Chondrocyte (in vitro differentiated cells): ENCODE data around the gene METTL21C. TPM values are rescaled to one million over a fixed set of nuclear protein-coding genes. Genes with fewer than 3 reads are reported as not detected.

Source experiments
- DNase-seq: peaks from one replicate; pipeline ENCODE4 v3.0.0; 2021; ENCODE audit warnings: mixed read lengths, low spot score
- H3K27ac Mint-ChIP-seq: one replicate; pipeline ENCODE4 v1.8.0; 2021; ENCODE audit warnings: mild to moderate bottlenecking, moderate library complexity, mixed read lengths; ENCODE audit not compliant: unreplicated experiment
- H3K27me3 Mint-ChIP-seq: 2 replicates; pipeline ENCODE4 v1.8.0; 2021; ENCODE audit warnings: low read depth, mixed read lengths
- H3K36me3 Mint-ChIP-seq: 2 replicates; pipeline ENCODE4 v1.8.0; 2021; ENCODE audit warnings: low read depth, mixed read lengths
- H3K4me1 Mint-ChIP-seq: 2 replicates; pipeline ENCODE4 v1.8.0; 2021; ENCODE audit warnings: low read depth, mild to moderate bottlenecking, mixed read lengths
- H3K4me3 Mint-ChIP-seq: one replicate; pipeline ENCODE4 v1.8.0; 2021; ENCODE audit warnings: mild to moderate bottlenecking, moderate library complexity, mixed read lengths; ENCODE audit not compliant: unreplicated experiment
- H3K9me3 Mint-ChIP-seq: 2 replicates; pipeline ENCODE4 v1.8.0; 2021; ENCODE audit warnings: low read depth, mixed read lengths
- total RNA-seq: library from RNA; stranded (reverse); gene quantifications from 3 replicates; pipeline ENCODE4 v1.2.1, GENCODE V29; 2021
- TF ChIP-seq, protein P1 (sequence below): fragments of 200-600 bp; sonication (generic); IDR thresholded peaks from 2 replicates; pipeline ENCODE4 v1.5.0; 2021; ENCODE audit warnings: antibody characterized with exemption, mild to moderate bottlenecking, moderate library complexity

METTL21C gene
- total RNA-seq, 1 donor from 2014 or later: not detected

- peaks cover 6% of the 10 kb centered on the region for H3K4me1 Mint-ChIP-seq
- H3K4me3 Mint-ChIP-seq: no peak overlapping the region
- DNase-seq: no peak
- TF ChIP-seq, protein P1, sequence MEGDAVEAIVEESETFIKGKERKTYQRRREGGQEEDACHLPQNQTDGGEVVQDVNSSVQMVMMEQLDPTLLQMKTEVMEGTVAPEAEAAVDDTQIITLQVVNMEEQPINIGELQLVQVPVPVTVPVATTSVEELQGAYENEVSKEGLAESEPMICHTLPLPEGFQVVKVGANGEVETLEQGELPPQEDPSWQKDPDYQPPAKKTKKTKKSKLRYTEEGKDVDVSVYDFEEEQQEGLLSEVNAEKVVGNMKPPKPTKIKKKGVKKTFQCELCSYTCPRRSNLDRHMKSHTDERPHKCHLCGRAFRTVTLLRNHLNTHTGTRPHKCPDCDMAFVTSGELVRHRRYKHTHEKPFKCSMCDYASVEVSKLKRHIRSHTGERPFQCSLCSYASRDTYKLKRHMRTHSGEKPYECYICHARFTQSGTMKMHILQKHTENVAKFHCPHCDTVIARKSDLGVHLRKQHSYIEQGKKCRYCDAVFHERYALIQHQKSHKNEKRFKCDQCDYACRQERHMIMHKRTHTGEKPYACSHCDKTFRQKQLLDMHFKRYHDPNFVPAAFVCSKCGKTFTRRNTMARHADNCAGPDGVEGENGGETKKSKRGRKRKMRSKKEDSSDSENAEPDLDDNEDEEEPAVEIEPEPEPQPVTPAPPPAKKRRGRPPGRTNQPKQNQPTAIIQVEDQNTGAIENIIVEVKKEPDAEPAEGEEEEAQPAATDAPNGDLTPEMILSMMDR: no peak
- no peak overlapping the region for H3K27ac Mint-ChIP-seq
- H3K27me3 Mint-ChIP-seq: no peaks in the 10 kb centered on the region
- peaks cover 6% of the 10 kb centered on the region for H3K9me3 Mint-ChIP-seq
- peaks cover 6% of the 10 kb centered on the region for H3K36me3 Mint-ChIP-seq
These were observed 8.8 kb downstream of the METTL21C start for GRCh38 chr13:102686024-102686423.

- Mint-ChIP-seq H3K9me3 (peaks cover 11% of the 10 kb centered on the region), H3K27ac (no peak overlapping the region), H3K4me1 (peaks cover 6% of the 10 kb centered on the region), H3K36me3 (peaks cover 22% of the 10 kb centered on the region), H3K4me3 (no peak overlapping the region), H3K27me3 (no peaks in the 10 kb centered on the region)
- no peak for DNase-seq
- TF ChIP-seq, protein P1: no peak
These were observed 11.2 kb downstream of the METTL21C start for GRCh38 chr13:102683637-102684036.

DNA sequence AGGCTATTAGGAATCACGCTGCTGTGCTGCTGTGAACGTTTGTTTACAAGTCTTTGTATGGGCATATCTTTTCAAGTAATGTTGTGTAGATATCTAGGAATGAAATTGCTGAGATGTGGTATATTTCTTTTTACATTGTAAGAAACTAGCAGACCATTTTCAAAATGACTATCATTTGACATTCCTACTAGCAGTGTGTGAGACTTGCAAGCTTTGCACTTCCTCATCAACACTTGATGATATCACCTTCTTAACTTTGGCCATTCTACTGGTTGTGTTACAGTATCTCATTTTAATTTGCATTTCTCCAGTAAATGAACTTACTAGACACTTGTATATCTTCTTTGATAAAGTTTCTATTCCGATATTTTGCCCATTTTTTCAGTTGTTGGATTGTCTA lies 12.1 kb downstream of the METTL21C start:
- Mint-ChIP-seq H3K36me3 (peaks cover 24% of the 10 kb centered on the region), H3K27me3 (no peaks in the 10 kb centered on the region), H3K4me1 (no peaks in the 10 kb centered on the region), H3K9me3 (peaks cover 11% of the 10 kb centered on the region), H3K27ac (no peak overlapping the region), H3K4me3 (no peak overlapping the region)
- DNase-seq: no peak
- TF ChIP-seq, protein P1: no peak

DNA sequence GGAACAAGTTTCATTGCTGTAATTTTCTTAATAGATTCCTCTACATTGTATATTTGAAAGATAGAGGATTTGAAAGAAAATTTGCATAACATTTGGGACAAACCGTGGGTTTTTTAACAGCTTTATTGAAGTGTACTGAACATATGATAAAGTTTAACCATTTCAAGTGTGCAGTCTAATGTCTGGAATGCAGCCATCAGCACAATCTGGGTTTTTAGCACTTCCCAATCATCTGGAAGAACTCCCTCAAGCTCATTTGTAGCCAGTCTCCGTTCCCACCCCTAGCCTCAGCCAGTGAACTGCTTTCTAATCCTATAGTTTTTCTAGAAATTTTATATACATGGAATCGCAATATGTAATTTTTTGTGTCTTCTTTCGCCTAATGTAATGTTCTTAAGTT lies 12.6 kb downstream of the METTL21C start:
- Mint-ChIP-seq H3K36me3 (peaks cover 28% of the 10 kb centered on the region), H3K4me1 (no peaks in the 10 kb centered on the region), H3K27me3 (no peaks in the 10 kb centered on the region), H3K27ac (no peak overlapping the region), H3K9me3 (peaks cover 11% of the 10 kb centered on the region), H3K4me3 (no peak overlapping the region)
- TF ChIP-seq, protein P1: no peak
- no peak for DNase-seq

DNA sequence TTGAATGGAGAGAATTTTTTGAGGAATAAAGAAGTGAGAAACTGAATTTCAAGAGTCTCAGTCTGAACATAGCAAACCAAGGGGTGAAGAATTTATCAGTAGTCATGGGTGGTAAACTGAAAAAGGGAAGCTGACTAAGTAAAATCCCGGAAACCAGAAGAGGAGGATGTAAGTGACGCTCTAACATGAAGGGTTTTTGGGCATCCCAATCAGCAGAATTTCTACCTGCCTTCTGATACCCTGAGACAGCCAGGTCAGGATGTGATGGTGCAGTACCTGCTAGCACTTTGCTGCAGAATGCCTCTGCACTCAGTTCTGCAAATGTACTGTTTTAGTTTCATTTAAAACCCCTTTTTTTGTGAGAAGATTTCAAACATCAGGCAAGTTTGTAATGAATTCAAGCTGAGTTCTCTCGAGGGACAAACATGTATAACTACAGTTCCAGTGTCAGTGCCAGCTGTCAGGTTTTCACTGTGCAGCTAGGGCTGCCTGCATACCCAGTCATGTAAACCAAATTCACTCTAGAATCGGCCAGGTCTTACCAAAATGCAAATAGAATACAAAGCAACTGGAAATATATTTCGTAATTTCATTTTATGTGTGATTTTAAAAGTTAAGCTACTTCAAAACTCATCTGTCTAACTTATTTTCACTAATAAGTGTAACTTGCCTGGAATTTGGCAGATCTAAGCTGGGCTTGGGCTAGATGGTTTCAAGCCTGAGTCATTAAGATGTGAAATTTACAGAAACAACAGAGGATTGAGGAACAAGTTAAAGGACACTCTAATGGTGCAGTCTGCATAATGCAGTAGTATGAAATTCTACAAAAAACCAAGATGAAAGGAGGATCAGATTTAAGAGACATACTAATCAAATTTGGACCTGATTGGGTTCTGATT lies 13.8 kb downstream of the METTL21C start:
- TF ChIP-seq, protein P1: no peak
- Mint-ChIP-seq H3K36me3 (peaks cover 29% of the 10 kb centered on the region), H3K27ac (no peak overlapping the region), H3K4me1 (no peaks in the 10 kb centered on the region), H3K4me3 (no peak overlapping the region), H3K27me3 (no peaks in the 10 kb centered on the region), H3K9me3 (peaks cover 11% of the 10 kb centered on the region)
- DNase-seq: no peak
